Stimulated activated CD8-positive, alpha-beta memory T cell treated with anti-CD3 and anti-CD28 coated beads, Interleukin-15, amount 100 ng/mL, for 1 hour (primary cell): ENCODE measurements around the gene SPEF1.

ENCODE experiments used
- DNase-seq: peaks from one replicate; pipeline ENCODE4 v3.0.0-alpha.2; 2020; ENCODE audit warnings: low read depth

The SPEF1 gene

GRCh38 chr20:3729811-3730540 is 51.3 kb downstream of the SPEF1 start:
- no peak for DNase-seq

GRCh38 chr20:3729378-3729777 is 51.9 kb downstream of the SPEF1 start:
- no peak for DNase-seq

- DNase-seq, result no peak
Measured at GRCh38 chr20:3728876-3729275, 52.4 kb downstream of the SPEF1 start.

- no peak for DNase-seq
Measured at GRCh38 chr20:3728354-3728753, 52.9 kb downstream of the SPEF1 start.
